HepG2 (cell line): ENCODE measurements around the gene GMNN. TPM values are rescaled to one million over a fixed set of nuclear protein-coding genes. Genes with fewer than 3 reads are reported as not detected.

Experiments used
- HMG20B ChIP-seq: conservative IDR thresholded peaks from 2 replicates; pipeline ENCODE4 v1.6.1; 2016; ENCODE audit warnings: missing genetic modification reagents, missing compliant biosample characterization
- HMGXB4 ChIP-seq, 2 experiments: sonication (generic) in 1 of 2; formaldehyde crosslinking in 1 of 2; IDR thresholded peaks; 2 replicates each; pipeline versions ENCODE4 v1.4.0 to v1.6.1; 2018 to 2020; ENCODE audit warnings: missing genetic modification reagents in 2 of 2, borderline replicate concordance in 1 of 2, low read depth in 1 of 2, mild to moderate bottlenecking in 1 of 2, missing biosample characterization in 1 of 2
- HNF4A ChIP-seq: sonication (generic); formaldehyde crosslinking; IDR thresholded peaks from 2 replicates; pipeline ENCODE4 v1.4.0; 2020; ENCODE audit warnings: missing genetic modification reagents
- HNF4G ChIP-seq, 2 experiments: sonication (generic) in 1 of 2; formaldehyde crosslinking in 1 of 2; IDR thresholded peaks; 2 replicates each; pipeline versions ENCODE4 v1.4.0 to v1.6.1; 2011 to 2020; ENCODE audit warnings: borderline replicate concordance in 2 of 2, low read depth in 2 of 2, mild to moderate bottlenecking in 2 of 2, low read length in 1 of 2, missing genetic modification reagents in 1 of 2, moderate library complexity in 1 of 2
- KLF12 ChIP-seq: sonication (generic); formaldehyde crosslinking; IDR thresholded peaks from 2 replicates; pipeline ENCODE4 v1.4.0; 2020; ENCODE audit warnings: missing genetic modification reagents, borderline replicate concordance
- PHF20 ChIP-seq: sonication (generic); formaldehyde crosslinking; IDR thresholded peaks from 2 replicates; pipeline ENCODE4 v1.5.0; 2020; ENCODE audit warnings: mild to moderate bottlenecking, missing genetic modification reagents
- RFX1 ChIP-seq: fragments of 450-650 bp; IDR thresholded peaks from 2 replicates; pipeline ENCODE4 v1.6.1; 2017
- TEAD3 ChIP-seq: optimal IDR thresholded peaks from 2 replicates; pipeline ENCODE3; 2016; ENCODE audit warnings: borderline replicate concordance
- ZBTB21 ChIP-seq: sonication (generic); formaldehyde crosslinking; IDR thresholded peaks from 2 replicates; pipeline ENCODE4 v1.4.0; 2020; ENCODE audit warnings: missing genetic modification reagents
- ZC3H4 ChIP-seq: sonication (generic); formaldehyde crosslinking; IDR thresholded peaks from 2 replicates; pipeline ENCODE4 v1.4.0; 2020; ENCODE audit warnings: missing genetic modification reagents, borderline replicate concordance
- ZGPAT ChIP-seq: IDR thresholded peaks from 2 replicates; pipeline ENCODE4 v1.6.1; 2016; ENCODE audit warnings: mild to moderate bottlenecking
- ZMYM3 ChIP-seq: sonication (generic); formaldehyde crosslinking; IDR thresholded peaks from 2 replicates; pipeline ENCODE4 v1.5.1; 2020; ENCODE audit warnings: mild to moderate bottlenecking, missing genetic modification reagents
- ZNF136 ChIP-seq: sonication (generic); formaldehyde crosslinking; IDR thresholded peaks from 2 replicates; pipeline ENCODE4 v1.8.1; 2022; ENCODE audit warnings: low read depth, mild to moderate bottlenecking, moderate library complexity, missing genetic modification reagents
- ZNF468 ChIP-seq: sonication (generic); formaldehyde crosslinking; IDR thresholded peaks from 2 replicates; pipeline ENCODE4 v1.8.0; 2022; ENCODE audit warnings: mild to moderate bottlenecking, moderate library complexity, missing genetic modification reagents
- ZSCAN9 ChIP-seq: IDR thresholded peaks from 2 replicates; pipeline ENCODE4 v1.6.1; 2016; ENCODE audit warnings: borderline replicate concordance
- polyA plus RNA-seq, 8 experiments: library from polyadenylated mRNA; depleted of rRNA in 3 of 8; stranded (reverse) in 7 of 8; unstranded in 1 of 8; fragments of >200 nt; fragmentation: Illumina TruSeq in 4 of 8; extraction: Trizol in 4 of 8; gene quantifications; 2 replicates each; pipeline versions ENCODE4 v1.2.1 to v1.2.3, GENCODE V29; 2011 to 2016; ENCODE audit warnings: low read depth in 4 of 8, missing spikeins in 1 of 8, mixed read lengths in 1 of 8; ENCODE audit not compliant: insufficient read depth in 1 of 8
- total RNA-seq, 5 experiments: library from RNA; depleted of rRNA; stranded (reverse); fragments of >200 nt; fragmentation: Illumina TruSeq; extraction: Trizol; gene quantifications; 2 replicates each; pipeline ENCODE4 v1.2.3, GENCODE V29; 2016; ENCODE audit warnings: low read depth in 1 of 5
- TF ChIP-seq, protein P1 (sequence below): sonication (generic); formaldehyde crosslinking; IDR thresholded peaks from 2 replicates; pipeline ENCODE4 v1.8.0; 2022; ENCODE audit warnings: mild to moderate bottlenecking, missing genetic modification reagents, borderline replicate concordance

Gene GMNN
- total and polyA plus RNA-seq, 2 of the 13 experiments (the other 11 are each of a cell fraction or from before 2014, with no cell fraction given) = 61.8 to 154 TPM

DNA sequence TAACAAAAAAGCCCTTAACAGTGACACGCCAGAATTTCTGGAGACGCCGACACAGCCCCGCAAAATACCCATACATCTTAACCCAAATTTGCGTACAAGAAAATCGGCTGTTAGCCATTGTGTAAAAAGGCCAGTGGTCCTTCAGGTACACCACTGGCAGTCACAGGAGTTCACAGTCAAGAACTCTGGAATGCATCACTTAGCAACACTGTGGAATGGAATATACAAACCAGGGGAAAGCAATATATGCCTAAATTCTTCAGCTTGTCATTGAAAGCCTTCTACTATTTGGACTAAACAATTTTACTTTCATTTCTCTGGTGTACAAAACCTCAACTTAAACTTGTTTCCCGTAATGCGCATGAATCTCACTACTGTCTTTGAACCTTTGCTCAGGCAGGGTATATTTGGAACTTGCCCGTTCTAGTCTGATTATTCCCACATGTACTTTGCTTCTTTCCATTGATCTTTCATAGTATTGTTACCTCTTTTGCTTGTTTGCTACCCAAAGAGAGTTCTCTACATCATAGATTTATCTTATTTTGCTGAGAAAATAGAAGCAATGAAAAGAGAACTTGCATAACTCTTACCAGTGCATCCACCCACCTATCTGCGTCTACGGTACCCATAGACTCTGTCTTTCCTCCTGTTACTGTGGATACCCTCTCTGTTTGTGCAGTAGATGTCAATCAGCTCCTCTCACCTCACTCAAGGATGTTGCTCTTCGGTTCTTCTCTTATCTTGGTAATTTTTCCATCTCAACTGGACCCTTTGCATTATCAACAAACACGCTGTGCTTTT, 24.2 kb downstream of the GMNN start, which contains the start of gene ARMH2 (continued):
- TF ChIP-seq ZMYM3 (CRISPR knock-in tag) (0 out of 2 replicates have a peak, but pooled peaks have one; percentile 28), ZC3H4 (CRISPR knock-in tag) (no peak), HNF4A (CRISPR knock-in tag) (peak; percentile 36; the same call in 1 of the 2 replicates), TEAD3 (CRISPR knock-in tag) (no peak), KLF12 (CRISPR knock-in tag) (0 out of 2 replicates have a peak, but pooled peaks have one; percentile 29), RFX1 (peak; percentile 18; the same call in 1 of the 2 replicates), ZGPAT (CRISPR knock-in tag) (no peak), PHF20 (CRISPR knock-in tag) (no peak), ZNF136 (no peak), ZNF468 (CRISPR knock-in tag) (no peak), ZBTB21 (no peak), HMGXB4 (CRISPR knock-in tag; IDR thresholded peaks at IDR 0.05; ENCODE audit: borderline replicate concordance in 1 of 2, low read depth in 1 of 2) (0 out of 4 replicates have a peak, but pooled peaks of 1 of the 2 experiments have one; percentile 18), HMG20B (CRISPR knock-in tag) (no peak), HNF4G (IDR thresholded peaks at IDR 0.05; ENCODE audit: borderline replicate concordance, low read depth, low read length) (peak; percentile 8; the same call in 1 of the 2 replicates), HNF4G (CRISPR knock-in tag; IDR thresholded peaks at IDR 0.05; ENCODE audit: borderline replicate concordance, low read depth) (no peak), ZSCAN9 (CRISPR knock-in tag) (no peak)
- TF ChIP-seq, protein P1, sequence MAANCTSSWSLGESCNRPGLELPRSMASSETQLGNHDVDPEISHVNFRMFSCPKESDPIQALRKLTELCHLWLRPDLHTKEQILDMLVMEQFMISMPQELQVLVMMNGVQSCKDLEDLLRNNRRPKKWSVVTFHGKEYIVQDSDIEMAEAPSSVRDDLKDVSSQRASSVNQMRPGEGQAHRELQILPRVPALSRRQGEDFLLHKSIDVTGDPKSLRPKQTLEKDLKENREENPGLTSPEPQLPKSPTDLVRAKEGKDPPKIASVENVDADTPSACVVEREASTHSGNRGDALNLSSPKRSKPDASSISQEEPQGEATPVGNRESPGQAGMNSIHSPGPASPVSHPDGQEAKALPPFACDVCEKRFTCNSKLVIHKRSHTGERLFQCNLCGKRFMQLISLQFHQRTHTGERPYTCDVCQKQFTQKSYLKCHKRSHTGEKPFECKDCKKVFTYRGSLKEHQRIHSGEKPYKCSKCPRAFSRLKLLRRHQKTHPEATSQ (CRISPR knock-in tag) = no peak
- TF ChIP-seq, all 625 proteins: peak for 10
